K562 (cell line): Measurements from ENCODE around the gene TRAF1. TPM values are rescaled to one million over a fixed set of nuclear protein-coding genes. Genes with fewer than 3 reads are reported as not detected.

ENCODE experiments used
- ATAC-seq: fragments of 200-7000 bp; cut with Tn5 transposase; 3 replicates; pipeline ENCODE4 v1.9.1; 2020; ENCODE audit warnings: moderate library complexity
- BruUV-seq: library from RNA; stranded (reverse); fragments of 400-500 nt; replicated peaks from 2 replicates; lab custom pipeline; 2021; lab: Mats Ljungman, UMichigan
- CTCF ChIA-PET: fragments of 300-600 bp; formaldehyde crosslinking; extraction: SDS; loops from one replicate; lab custom pipeline; 2021; ENCODE audit warnings: low intra/inter-chr PET ratio; lab: Yijun Ruan, JAX
- POLR2A ChIA-PET: fragments of 300-600, 350-650 bp; sonication (Branson Sonifier 250); formaldehyde crosslinking; extraction: SDS; loops from one replicate; lab custom pipeline; 2021; ENCODE audit warnings: antibody characterized with exemption, inconsistent platforms; lab: Yijun Ruan, JAX
- DNase-seq, 4 experiments: peaks; one replicate each; pipeline versions ENCODE4 v3.0.0 to v3.0.0-alpha.2; 2011 to 2018; ENCODE audit warnings: low spot score in 3 of 4, mixed read lengths in 3 of 4; ENCODE audit errors: extremely low read depth in 1 of 4
- FAIRE-seq: peaks from 2 replicates; lab custom pipeline; 2011; peaks lifted over from hg19 to GRCh38; lab: Jason Lieb, UNC
- H2AFZ ChIP-seq: 2 replicates; pipeline ENCODE4 v1.6.0; 2011; ENCODE audit warnings: low read depth, low read length, control low read depth, inconsistent platforms
- H3K27ac ChIP-seq: fragments of 200-600 bp; 3 replicates; pipeline ENCODE4 v1.8.0; 2011; ENCODE audit warnings: low read depth, mild to moderate bottlenecking, control low read depth, inconsistent platforms, low read length, moderate library complexity, mixed read lengths; ENCODE audit errors: extremely low read depth
- H3K27me3 ChIP-seq, 2 experiments: fragments of 300-600 bp in 1 of 2; 2 replicates in 1 of 2; 3 replicates in 1 of 2; pipeline versions ENCODE4 v1.6.0 to v1.8.0; 2011; ENCODE audit warnings: inconsistent platforms in 2 of 2, low read length in 2 of 2, mild to moderate bottlenecking in 1 of 2, mixed read lengths in 1 of 2, moderate library complexity in 1 of 2; ENCODE audit not compliant: control insufficient read depth in 2 of 2, insufficient read depth in 2 of 2
- H3K36me3 ChIP-seq: fragments of 300-600 bp; 3 replicates; pipeline ENCODE4 v1.8.0; 2011; ENCODE audit warnings: mild to moderate bottlenecking, low read length, inconsistent platforms; ENCODE audit not compliant: control insufficient read depth, insufficient read depth
- H3K4me1 ChIP-seq, 2 experiments: fragments of 200-600 bp in 1 of 2; replicated peaks in 1 of 2; 2 replicates in 1 of 2; 3 replicates in 1 of 2; pipeline versions ENCODE4 v1.5.1 to v1.8.0; 2011; ENCODE audit warnings: inconsistent platforms in 2 of 2, low read length in 2 of 2, mild to moderate bottlenecking in 1 of 2, mixed read lengths in 1 of 2, moderate library complexity in 1 of 2; ENCODE audit not compliant: control insufficient read depth in 2 of 2, insufficient read depth in 2 of 2
- H3K4me2 ChIP-seq: 2 replicates; pipeline ENCODE4 v1.6.1; 2011; ENCODE audit warnings: low read length, control low read depth, inconsistent platforms, mixed read lengths; ENCODE audit not compliant: insufficient read depth
- H3K4me3 ChIP-seq: fragments of 200-600 bp; sonication (generic), shearing (Covaris generic); 2 replicates; pipeline ENCODE4 v1.5.1; 2016; ENCODE audit warnings: control low read depth, inconsistent platforms
- H3K79me2 ChIP-seq: fragments of 200-600 bp; 3 replicates; pipeline ENCODE4 v1.8.0; 2011; ENCODE audit warnings: low read length, inconsistent platforms; ENCODE audit not compliant: control insufficient read depth, insufficient read depth
- H3K9ac ChIP-seq, 2 experiments: 2 replicates each; pipeline versions ENCODE4 v1.6.0 to v1.6.1; 2011; ENCODE audit warnings: low read depth in 2 of 2, low read length in 2 of 2, control low read depth in 1 of 2, inconsistent platforms in 1 of 2, mild to moderate bottlenecking in 1 of 2, mixed read lengths in 1 of 2; ENCODE audit not compliant: insufficient read depth in 1 of 2
- H3K9me1 ChIP-seq: one replicate; pipeline ENCODE4 v1.6.0; 2011; ENCODE audit warnings: inconsistent platforms, mild to moderate bottlenecking, low read length, moderate library complexity; ENCODE audit not compliant: control insufficient read depth, insufficient read depth
- H3K9me3 ChIP-seq: replicated peaks from 2 replicates; pipeline ENCODE4 v1.5.1; 2011; ENCODE audit warnings: low read depth, low read length, inconsistent platforms; ENCODE audit not compliant: control insufficient read depth, insufficient read depth
- H4K20me1 ChIP-seq: replicated peaks from 2 replicates; pipeline ENCODE4 v1.6.1; 2011; ENCODE audit warnings: low read length, inconsistent platforms, mixed read lengths; ENCODE audit not compliant: control insufficient read depth, insufficient read depth
- COPS2 ChIP-seq: fragments of 450-650 bp; conservative IDR thresholded peaks from 2 replicates; pipeline ENCODE4 v1.6.1; 2016; ENCODE audit warnings: mild to moderate bottlenecking, moderate library complexity
- ETS2 ChIP-seq: IDR thresholded peaks from 2 replicates; pipeline ENCODE4 v1.6.1; 2016; ENCODE audit warnings: borderline replicate concordance, missing genetic modification characterization, mild to moderate bottlenecking, moderate library complexity, missing compliant biosample characterization; ENCODE audit not compliant: poor library complexity, severe bottlenecking
- FOXP4 ChIP-seq: sonication (generic); formaldehyde crosslinking; IDR thresholded peaks from 2 replicates; pipeline ENCODE4 v1.8.0; 2022; ENCODE audit warnings: mild to moderate bottlenecking, missing genetic modification reagents, borderline replicate concordance
- HMGN3 ChIP-seq: IDR thresholded peaks from 2 replicates; pipeline ENCODE4 v1.6.1; 2011; ENCODE audit warnings: borderline replicate concordance, low read depth, mild to moderate bottlenecking, mixed read lengths, low read length; ENCODE audit not compliant: insufficient read length; ENCODE audit errors: extremely low read depth
- MTF1 ChIP-seq: fragments of 250-450 bp; sonication (Bioruptor Pico); IDR thresholded peaks from 2 replicates; pipeline ENCODE4 v1.9.0; 2021; ENCODE audit warnings: moderate library complexity, mild to moderate bottlenecking, inconsistent platforms, borderline replicate concordance
- RAD51 ChIP-seq: fragments of 450-650 bp; IDR thresholded peaks from 2 replicates; pipeline ENCODE4 v1.7.1; 2016; ENCODE audit warnings: low read depth, mild to moderate bottlenecking, borderline replicate concordance
- SMARCE1 ChIP-seq: fragments of 450-650 bp; IDR thresholded peaks from 2 replicates; pipeline ENCODE4 v1.7.1; 2016; ENCODE audit warnings: mild to moderate bottlenecking
- STAG1 ChIP-seq: sonication (generic); formaldehyde crosslinking; IDR thresholded peaks from 2 replicates; pipeline ENCODE4 v1.5.0; 2020; ENCODE audit warnings: missing genetic modification reagents, borderline replicate concordance
- TCF3 ChIP-seq: sonication (generic); formaldehyde crosslinking; IDR thresholded peaks from 2 replicates; pipeline ENCODE4 v1.4.0; 2020; ENCODE audit warnings: mild to moderate bottlenecking, missing genetic modification reagents
- TSC22D4 ChIP-seq: fragments of 450-650 bp; IDR thresholded peaks from 2 replicates; pipeline ENCODE4 v1.6.1; 2016; ENCODE audit warnings: missing genetic modification characterization, missing biosample characterization, control low read depth
- ZFP30 ChIP-seq: fragments of 250-450 bp; sonication (Bioruptor Pico); IDR thresholded peaks from 2 replicates; pipeline ENCODE4 v1.8.0; 2022; ENCODE audit warnings: moderate library complexity, mild to moderate bottlenecking, inconsistent platforms, borderline replicate concordance
- ZNF655 ChIP-seq: fragments of 250-450 bp; sonication (Bioruptor Pico); IDR thresholded peaks from 2 replicates; pipeline ENCODE4 v1.5.0; 2021
- WGBS: fragments of 100-300 bp; shearing (Covaris generic); methylation state at CpG from one replicate; pipeline ENCODE4 v1.1.6; 2016; ENCODE audit warnings: low coverage, mixed read lengths; ENCODE audit not compliant: insufficient coverage; ENCODE audit errors: missing lambda C conversion rate; 5-methylcytosine and 5-hydroxymethylcytosine counted together
- in situ Hi-C: fragments of 300-500 bp; cut with MboI; formaldehyde crosslinking; loops from 4 replicates; pipeline ENCODE4 v1.15.0; 2018; ENCODE audit warnings: inconsistent platforms, mixed read lengths
- intact Hi-C: fragments of 100-400 bp; cut with micrococcal nuclease; formaldehyde crosslinking; loops from 2 replicates; pipeline ENCODE4 v1.14.2; 2022
- polyA plus RNA-seq, 8 experiments: library from polyadenylated mRNA; depleted of rRNA in 4 of 8; stranded (reverse) in 5 of 8; unstranded in 3 of 8; fragments of >200 nt; fragmentation: Nextera tagmentation in 2 of 8; fragmentation: Illumina TruSeq in 1 of 8; extraction: Ambion mirVana in 2 of 8; extraction: Trizol in 1 of 8; gene quantifications; 2 replicates each; pipeline versions ENCODE4 v1.2.1 to v1.2.3, GENCODE V29; 2011 to 2014; ENCODE audit warnings: inconsistent platforms in 1 of 8, missing spikeins in 1 of 8
- total RNA-seq, 7 experiments: library from RNA; depleted of rRNA in 6 of 7; stranded (reverse); fragments of >200 nt in 6 of 7; fragmentation: Illumina TruSeq in 2 of 7; extraction: Trizol in 2 of 7; gene quantifications; 2 replicates each; pipeline versions ENCODE4 v1.2.1 to v1.2.3, GENCODE V29; 2011 to 2021; ENCODE audit warnings: low replicate concordance in 1 of 7
- TF ChIP-seq, protein P1 (sequence below): fragments of 250-450 bp; sonication (Bioruptor Pico); IDR thresholded peaks from 2 replicates; pipeline ENCODE4 v1.4.0; 2020
- TF ChIP-seq, protein P2 (sequence below): fragments of 450-650 bp; formaldehyde crosslinking; IDR thresholded peaks from 2 replicates; pipeline ENCODE4 v1.4.0; 2020; ENCODE audit warnings: mild to moderate bottlenecking, moderate library complexity

TRAF1 gene
- total and polyA plus RNA-seq, 9 of the 15 experiments (the other 6 are each of a cell fraction or from before 2014, with no cell fraction given), result 0.01 to 1.1 (median 0.04) TPM; not detected in 2

DNA sequence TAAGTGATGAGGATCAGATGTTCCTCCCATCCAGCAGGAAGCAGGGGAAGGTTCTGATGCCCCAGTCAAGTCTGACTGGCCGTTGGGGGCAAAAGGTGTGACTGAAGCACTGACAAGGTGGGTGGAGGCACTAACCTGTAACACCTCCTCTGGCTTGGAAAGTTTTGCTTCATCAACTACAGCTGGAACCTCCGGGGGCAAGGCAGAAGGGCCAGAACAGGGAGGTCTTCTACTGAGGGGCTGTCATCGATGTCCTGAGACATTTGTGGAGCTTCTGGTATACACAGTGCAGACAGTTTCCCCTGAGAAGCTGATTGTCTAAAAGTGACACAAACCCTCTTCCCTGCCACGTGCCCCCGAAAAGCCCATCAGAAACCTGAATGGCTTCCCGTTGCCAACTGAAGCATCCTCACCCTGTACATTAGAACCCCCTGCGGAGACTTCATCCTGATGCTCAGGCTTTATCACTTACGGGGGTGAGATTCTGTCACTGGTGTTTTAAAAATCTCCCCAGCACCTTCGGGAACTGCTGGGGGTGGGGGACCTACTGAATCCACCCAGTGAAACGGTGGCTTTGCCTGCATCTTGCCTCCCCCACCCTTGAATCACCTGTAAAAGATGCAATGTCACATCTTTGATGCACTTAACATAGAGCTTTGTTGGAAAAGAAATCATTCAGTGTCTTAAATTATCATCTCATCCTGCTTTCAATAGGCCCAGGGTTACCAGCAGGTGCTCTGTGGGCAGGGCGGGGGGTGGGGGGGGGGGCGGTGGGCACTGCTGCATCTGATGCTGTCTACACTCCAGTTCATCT lies 24.6 kb downstream of the TRAF1 start:
- H4K20me1 ChIP-seq, result no peaks in the 10 kb centered on the region
- H3K9me1 ChIP-seq, result no peaks in the 10 kb centered on the region
- peaks cover 39 to 42% of the 10 kb centered on the region in 2 experiments for H3K4me1 ChIP-seq
- no peak overlapping the region for H3K4me2 ChIP-seq
- in situ Hi-C loops (no loop called here), intact Hi-C loops (no loop called here)
- H3K36me3 ChIP-seq, result no peaks in the 10 kb centered on the region
- ChIA-PET CTCF (no interaction called here), POLR2A (interaction anchor here (0.6 to 22.9 kb wide), 8 partner anchors 7 to 174 kb away, joined by 3 to 464 read pairs (median 4); partner anchors contain the start of gene PHF19)
- peak overlapping the region in 1 of 2 experiments; percentile 15; a peak in 1 of 4 replicates for H3K9ac ChIP-seq
- FAIRE-seq (no peak), ATAC-seq (no peak), DNase-seq (no peak)
- 48% methylated on average over 12 of the region's 12 CpGs for WGBS
- no TSS peak for BruUV-seq
- no peak overlapping the region for H3K27ac ChIP-seq
- H3K9me3 ChIP-seq, result no peaks in the 10 kb centered on the region
- no peak overlapping the region for H3K4me3 ChIP-seq
- no peaks in the 10 kb centered on the region for H3K27me3 ChIP-seq
- H2AFZ ChIP-seq, result peak overlapping the region; percentile 4
- H3K79me2 ChIP-seq, result no peaks in the 10 kb centered on the region
- TF ChIP-seq HMGN3 (no peak), ZNF655 (CRISPR knock-in tag) (no peak), TCF3 (CRISPR knock-in tag) (no peak), SMARCE1 (no peak), COPS2 (no peak), ETS2 (tag) (no peak), TSC22D4 (tag) (no peak), ZFP30 (CRISPR knock-in tag) (no peak), RAD51 (no peak), MTF1 (0 out of 2 replicates have a peak, but pooled peaks have one; percentile 66), STAG1 (CRISPR knock-in tag) (no peak), FOXP4 (no peak)
- TF ChIP-seq, protein P1, sequence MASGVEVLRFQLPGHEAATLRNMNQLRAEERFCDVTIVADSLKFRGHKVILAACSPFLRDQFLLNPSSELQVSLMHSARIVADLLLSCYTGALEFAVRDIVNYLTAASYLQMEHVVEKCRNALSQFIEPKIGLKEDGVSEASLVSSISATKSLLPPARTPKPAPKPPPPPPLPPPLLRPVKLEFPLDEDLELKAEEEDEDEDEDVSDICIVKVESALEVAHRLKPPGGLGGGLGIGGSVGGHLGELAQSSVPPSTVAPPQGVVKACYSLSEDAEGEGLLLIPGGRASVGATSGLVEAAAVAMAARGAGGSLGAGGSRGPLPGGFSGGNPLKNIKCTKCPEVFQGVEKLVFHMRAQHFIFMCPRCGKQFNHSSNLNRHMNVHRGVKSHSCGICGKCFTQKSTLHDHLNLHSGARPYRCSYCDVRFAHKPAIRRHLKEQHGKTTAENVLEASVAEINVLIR, result no peak
- TF ChIP-seq, protein P2, sequence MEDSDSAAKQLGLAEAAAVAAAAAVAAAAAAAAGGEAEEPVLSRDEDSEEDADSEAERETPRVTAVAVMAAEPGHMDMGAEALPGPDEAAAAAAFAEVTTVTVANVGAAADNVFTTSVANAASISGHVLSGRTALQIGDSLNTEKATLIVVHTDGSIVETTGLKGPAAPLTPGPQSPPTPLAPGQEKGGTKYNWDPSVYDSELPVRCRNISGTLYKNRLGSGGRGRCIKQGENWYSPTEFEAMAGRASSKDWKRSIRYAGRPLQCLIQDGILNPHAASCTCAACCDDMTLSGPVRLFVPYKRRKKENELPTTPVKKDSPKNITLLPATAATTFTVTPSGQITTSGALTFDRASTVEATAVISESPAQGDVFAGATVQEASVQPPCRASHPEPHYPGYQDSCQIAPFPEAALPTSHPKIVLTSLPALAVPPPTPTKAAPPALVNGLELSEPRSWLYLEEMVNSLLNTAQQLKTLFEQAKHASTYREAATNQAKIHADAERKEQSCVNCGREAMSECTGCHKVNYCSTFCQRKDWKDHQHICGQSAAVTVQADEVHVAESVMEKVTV, result no peak
